ENCODE measurements around the gene PCSK9. TPM values are rescaled to one million over a fixed set of nuclear protein-coding genes. Genes with fewer than 3 reads are reported as not detected.

The PCSK9 gene
- total and polyA plus RNA-seq, 2 of the 4 experiments (the other 2 are of a cell fraction): under 0.01 to 0.17 TPM

GRCh38 chr1:55070293-55071164 lies 31.2 kb downstream of the PCSK9 start:
- H4K20me1 ChIP-seq (ENCODE audit: insufficient read depth, low read length): peaks cover 5% of the 10 kb centered on the region; the same call in 1 of the 2 replicates
- H2AFZ ChIP-seq (replicated peaks; ENCODE audit: low read length, poor library complexity): peak overlapping the region; percentile 5
- no peak overlapping the region for H4K8ac ChIP-seq (ENCODE audit: low read depth in 2 of 2, low read length in 2 of 2)
- no peaks in the 10 kb centered on the region for H3K9me3 ChIP-seq (ENCODE audit: control insufficient read depth, insufficient read depth, low read length)
- H2BK5ac ChIP-seq (ENCODE audit: low read depth, low read length, poor library complexity, severe bottlenecking): no peak overlapping the region
- no peak overlapping the region for H2BK20ac ChIP-seq (ENCODE audit: low read depth, low read length)
- ChIA-PET POLR2A (ENCODE audit: unreplicated experiment) (no interaction called here), CTCF (interaction anchor here (0.9 to 1.3 kb wide), 5 partner anchors 25 to 608 kb away, joined by 3 to 5 read pairs (median 4); no protein-coding TSS in a partner anchor)
- H3K79me1 ChIP-seq (ENCODE audit: low read depth in 1 of 2, low read length in 2 of 2): no peaks in the 10 kb centered on the region
- H3K36me3 ChIP-seq (ENCODE audit: control insufficient read depth, insufficient read depth, low read length): peaks cover 50% of the 10 kb centered on the region
- H3K23ac ChIP-seq (ENCODE audit: low read depth, low read length): no peak overlapping the region
- no peak overlapping the region for H4K5ac ChIP-seq (ENCODE audit: low read depth, low read length)
- BruUV-seq (replicated peaks): no TSS peak
- no peak overlapping the region for H3K27ac ChIP-seq (ENCODE audit: insufficient read depth, low read length)
- intact Hi-C loops (cut with micrococcal nuclease): loop anchor here (1.0 to 5.0 kb wide), 2 partner anchors 207 to 1517 kb away; no protein-coding TSS in a partner anchor
- H3K4me2 ChIP-seq (ENCODE audit: low read depth, low read length): no peak overlapping the region
- no peak overlapping the region for H2AK9ac ChIP-seq (replicated peaks; ENCODE audit: low read depth, low read length, poor library complexity)
- TF ChIP-seq, protein P1, sequence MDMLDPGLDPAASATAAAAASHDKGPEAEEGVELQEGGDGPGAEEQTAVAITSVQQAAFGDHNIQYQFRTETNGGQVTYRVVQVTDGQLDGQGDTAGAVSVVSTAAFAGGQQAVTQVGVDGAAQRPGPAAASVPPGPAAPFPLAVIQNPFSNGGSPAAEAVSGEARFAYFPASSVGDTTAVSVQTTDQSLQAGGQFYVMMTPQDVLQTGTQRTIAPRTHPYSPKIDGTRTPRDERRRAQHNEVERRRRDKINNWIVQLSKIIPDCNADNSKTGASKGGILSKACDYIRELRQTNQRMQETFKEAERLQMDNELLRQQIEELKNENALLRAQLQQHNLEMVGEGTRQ (IDR thresholded peaks at IDR 0.05; ENCODE audit: low read depth, low read length): no peak
- no peak for TF ChIP-seq MAZ (IDR thresholded peaks at IDR 0.05; ENCODE audit: borderline replicate concordance, low read depth, low read length)
- TF ChIP-seq RAD21 (IDR thresholded peaks at IDR 0.05; ENCODE audit: low read length): no peak
- H3K4ac ChIP-seq (ENCODE audit: low read depth, low read length): no peak overlapping the region
- H3K18ac ChIP-seq (ENCODE audit: low read depth, low read length): no peak overlapping the region
- dilution Hi-C loops (cut with HindIII; ENCODE audit: low sequenced_read_pairs, unreplicated experiment): no loop called here
- no peaks in the 10 kb centered on the region; the same call in 1 of the 2 replicates for H3K4me1 ChIP-seq (ENCODE audit: control insufficient read depth, insufficient read depth, low read length)
- H3K9me1 ChIP-seq (ENCODE audit: insufficient read depth, low read length): peaks cover 11% of the 10 kb centered on the region
- H2BK120ac ChIP-seq (ENCODE audit: low read depth, low read length): no peak overlapping the region
- H3K56ac ChIP-seq (ENCODE audit: extremely low read depth, insufficient read depth, low read length): no peak overlapping the region
- H3K4me3 ChIP-seq (ENCODE audit: insufficient read depth, low read depth, low read length): no peak overlapping the region
- 84 to 100% methylated on average over 2 to 10 of the region's 17 CpGs for WGBS, 2 experiments (ENCODE audit: extremely low coverage in 2 of 2, insufficient read length in 1 of 2)
- no peak overlapping the region for H2BK15ac ChIP-seq (ENCODE audit: low read depth, low read length)
- no peak overlapping the region for H2AK5ac ChIP-seq (ENCODE audit: low read depth, low read length)
- DNase-seq (no peak), ATAC-seq (ENCODE audit: low read depth) (no peak)
- no peak overlapping the region for H3K9ac ChIP-seq (ENCODE audit: low read depth, low read length)
- in situ Hi-C loops (cut with MboI; ENCODE audit: low sequenced_read_pairs): no loop called here
- no peaks in the 10 kb centered on the region for H3K27me3 ChIP-seq (ENCODE audit: control insufficient read depth, insufficient read depth, low read length)
- no peak overlapping the region for H3K14ac ChIP-seq (replicated peaks; ENCODE audit: low read depth, low read length)
- no peak overlapping the region for H4K91ac ChIP-seq (ENCODE audit: insufficient read depth, low read depth, low read length)

Measured in IMR-90 (cell line).